ENCODE results near the gene NCK2. TPM values are rescaled to one million over a fixed set of nuclear protein-coding genes. Genes with fewer than 3 reads are reported as not detected.

NCK2 gene
- total RNA-seq, 1 experiment from 2014 or later, result 75.4 TPM

DNA sequence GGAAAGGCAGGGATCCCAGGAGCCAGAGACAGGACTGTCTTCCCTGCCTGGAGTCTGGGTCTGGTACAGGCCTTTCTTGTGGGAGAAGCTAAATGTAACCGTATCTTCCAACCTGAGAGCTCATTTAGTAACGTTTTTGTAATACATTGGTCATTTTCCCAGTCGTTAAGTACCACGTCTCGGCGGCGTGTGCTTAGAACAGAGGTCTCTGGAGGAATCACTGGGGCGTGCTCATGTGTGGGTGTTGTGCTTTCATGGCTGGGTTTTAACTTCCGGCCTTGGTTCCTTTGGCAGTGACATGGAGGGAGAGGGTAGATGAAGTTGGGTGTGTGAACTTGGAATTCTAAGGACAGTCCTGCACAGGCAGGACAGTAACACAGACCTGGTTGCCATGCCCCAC, 79.7 kb downstream of the NCK2 start:
- Mint-ChIP-seq H3K27me3 (ENCODE audit: low read depth) (no peaks in the 10 kb centered on the region), H3K4me1 (peaks cover 16% of the 10 kb centered on the region), H3K9me3 (peaks cover 11% of the 10 kb centered on the region; the same call in 1 of the 2 replicates), H3K36me3 (peaks cover 15% of the 10 kb centered on the region), H3K27ac (0 out of 2 replicates have a peak overlapping the region, but pooled peaks have one; percentile 37), H3K4me3 (no peak overlapping the region)
- ChIA-PET CTCF (no interaction called here), POLR2A (no interaction called here)
- DNase-seq (ENCODE audit: low spot score) (no peak), ATAC-seq (no peak)
- TF ChIP-seq RORB (CRISPR knock-in tag; IDR thresholded peaks at IDR 0.05) (no peak), ATF2 (CRISPR knock-in tag; IDR thresholded peaks at IDR 0.05; ENCODE audit: borderline replicate concordance, low read depth) (no peak), SP1 (CRISPR knock-in tag; conservative IDR thresholded peaks at IDR 0.05) (no peak), FOXK1 (CRISPR knock-in tag; IDR thresholded peaks at IDR 0.05) (no peak), ZNF263 (CRISPR knock-in tag; IDR thresholded peaks at IDR 0.05; ENCODE audit: low read depth) (no peak), ZNF423 (CRISPR knock-in tag; IDR thresholded peaks at IDR 0.05) (no peak), ZNF671 (CRISPR knock-in tag; IDR thresholded peaks at IDR 0.05) (no peak), ZNF396 (CRISPR knock-in tag; IDR thresholded peaks at IDR 0.05; ENCODE audit: borderline replicate concordance) (no peak), GRHL2 (CRISPR knock-in tag; IDR thresholded peaks at IDR 0.05; ENCODE audit: insufficient replicate concordance, severe bottlenecking) (no peak)
- TF ChIP-seq, protein P1, sequence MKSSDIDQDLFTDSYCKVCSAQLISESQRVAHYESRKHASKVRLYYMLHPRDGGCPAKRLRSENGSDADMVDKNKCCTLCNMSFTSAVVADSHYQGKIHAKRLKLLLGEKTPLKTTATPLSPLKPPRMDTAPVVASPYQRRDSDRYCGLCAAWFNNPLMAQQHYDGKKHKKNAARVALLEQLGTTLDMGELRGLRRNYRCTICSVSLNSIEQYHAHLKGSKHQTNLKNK (CRISPR knock-in tag; IDR thresholded peaks at IDR 0.05), result no peak

GRCh38 chr2:105827351-105828096, 82.8 kb downstream of the NCK2 start:
- no peak overlapping the region for H3K4me3 Mint-ChIP-seq
- H3K4me1 Mint-ChIP-seq, result peaks cover 5% of the 10 kb centered on the region
- DNase-seq (ENCODE audit: low spot score), result no peak
- H3K27me3 Mint-ChIP-seq (ENCODE audit: low read depth), result no peaks in the 10 kb centered on the region
- ChIA-PET POLR2A (no interaction called here), CTCF (no interaction called here)
- peaks cover 32% of the 10 kb centered on the region for H3K9me3 Mint-ChIP-seq
- no peak overlapping the region for H3K27ac Mint-ChIP-seq
- ATAC-seq, result no peak
- peaks cover 25% of the 10 kb centered on the region for H3K36me3 Mint-ChIP-seq
- no peak for TF ChIP-seq ZSCAN18 (CRISPR knock-in tag; IDR thresholded peaks at IDR 0.05)
- no peak for TF ChIP-seq ZNF416 (CRISPR knock-in tag; IDR thresholded peaks at IDR 0.05)
- TF ChIP-seq, protein P2, sequence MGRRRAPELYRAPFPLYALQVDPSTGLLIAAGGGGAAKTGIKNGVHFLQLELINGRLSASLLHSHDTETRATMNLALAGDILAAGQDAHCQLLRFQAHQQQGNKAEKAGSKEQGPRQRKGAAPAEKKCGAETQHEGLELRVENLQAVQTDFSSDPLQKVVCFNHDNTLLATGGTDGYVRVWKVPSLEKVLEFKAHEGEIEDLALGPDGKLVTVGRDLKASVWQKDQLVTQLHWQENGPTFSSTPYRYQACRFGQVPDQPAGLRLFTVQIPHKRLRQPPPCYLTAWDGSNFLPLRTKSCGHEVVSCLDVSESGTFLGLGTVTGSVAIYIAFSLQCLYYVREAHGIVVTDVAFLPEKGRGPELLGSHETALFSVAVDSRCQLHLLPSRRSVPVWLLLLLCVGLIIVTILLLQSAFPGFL (CRISPR knock-in tag; IDR thresholded peaks at IDR 0.05; ENCODE audit: borderline replicate concordance), result no peak
- TF ChIP-seq TP53 (CRISPR knock-in tag; IDR thresholded peaks at IDR 0.05), result no peak
- no peak for TF ChIP-seq MAX (CRISPR knock-in tag; IDR thresholded peaks at IDR 0.05)
- no peak for TF ChIP-seq ATF2 (CRISPR knock-in tag; IDR thresholded peaks at IDR 0.05; ENCODE audit: borderline replicate concordance, low read depth)
- no peak for TF ChIP-seq ZBTB43 (CRISPR knock-in tag; IDR thresholded peaks at IDR 0.05)
- TF ChIP-seq GTF2I (CRISPR knock-in tag; conservative IDR thresholded peaks at IDR 0.05), result no peak
- no peak for TF ChIP-seq ZNF219 (CRISPR knock-in tag; IDR thresholded peaks at IDR 0.05; ENCODE audit: borderline replicate concordance)
- no peak for TF ChIP-seq FOXP1 (CRISPR knock-in tag; IDR thresholded peaks at IDR 0.05; ENCODE audit: borderline replicate concordance)
- TF ChIP-seq, protein P3, sequence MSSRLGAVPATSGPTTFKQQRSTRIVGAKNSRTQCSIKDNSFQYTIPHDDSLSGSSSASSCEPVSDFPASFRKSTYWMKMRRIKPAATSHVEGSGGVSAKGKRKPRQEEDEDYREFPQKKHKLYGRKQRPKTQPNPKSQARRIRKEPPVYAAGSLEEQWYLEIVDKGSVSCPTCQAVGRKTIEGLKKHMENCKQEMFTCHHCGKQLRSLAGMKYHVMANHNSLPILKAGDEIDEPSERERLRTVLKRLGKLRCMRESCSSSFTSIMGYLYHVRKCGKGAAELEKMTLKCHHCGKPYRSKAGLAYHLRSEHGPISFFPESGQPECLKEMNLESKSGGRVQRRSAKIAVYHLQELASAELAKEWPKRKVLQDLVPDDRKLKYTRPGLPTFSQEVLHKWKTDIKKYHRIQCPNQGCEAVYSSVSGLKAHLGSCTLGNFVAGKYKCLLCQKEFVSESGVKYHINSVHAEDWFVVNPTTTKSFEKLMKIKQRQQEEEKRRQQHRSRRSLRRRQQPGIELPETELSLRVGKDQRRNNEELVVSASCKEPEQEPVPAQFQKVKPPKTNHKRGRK (CRISPR knock-in tag; IDR thresholded peaks at IDR 0.05; ENCODE audit: borderline replicate concordance), result no peak
- TF ChIP-seq HMGXB4 (CRISPR knock-in tag; IDR thresholded peaks at IDR 0.05), result no peak
- no peak for TF ChIP-seq CREB1 (CRISPR knock-in tag; IDR thresholded peaks at IDR 0.05)

All from WTC11 (cell line).